GM19324 (cell line): ENCODE results near the gene MSTN.

ENCODE experiments used
- ATAC-seq: cut with Tn5 transposase; IDR thresholded peaks from one replicate; pipeline ENCODE4 v1.9.1; 2021; ENCODE audit warnings: mild to moderate bottlenecking, moderate library complexity; ENCODE audit not compliant: unreplicated experiment, low FRiP score

The MSTN gene

GRCh38 chr2:190062601-190063000 is at the start of gene MSTN:
TSS of gene MSTN (minus strand) at chr2:190062729. CDS start at chr2:190062596, 133 bp downstream.
- ATAC-seq = no peak

- no peak for ATAC-seq
Observed at GRCh38 chr2:190111166-190111565, 48.6 kb upstream of the MSTN start.

GRCh38 chr2:190110699-190111098 is 48.2 kb upstream of the MSTN start:
- no peak for ATAC-seq

- ATAC-seq = no peak
Observed at GRCh38 chr2:190110131-190110530, 47.6 kb upstream of the MSTN start.

- no peak for ATAC-seq
Observed at GRCh38 chr2:190107409-190107808, 44.9 kb upstream of the MSTN start.

- ATAC-seq = no peak
Observed at GRCh38 chr2:190106783-190107182, 44.3 kb upstream of the MSTN start.

GRCh38 chr2:190105554-190105953 is 43.0 kb upstream of the MSTN start:
- no peak for ATAC-seq

- ATAC-seq = no peak
Observed at GRCh38 chr2:190103144-190103543, 40.6 kb upstream of the MSTN start.

GRCh38 chr2:190099890-190100697 is 37.6 kb upstream of the MSTN start:
- ATAC-seq = no peak

GRCh38 chr2:190098851-190099250 is 36.3 kb upstream of the MSTN start:
- no peak for ATAC-seq

- no peak for ATAC-seq
Observed at GRCh38 chr2:190097115-190097514, 34.6 kb upstream of the MSTN start.

GRCh38 chr2:190094316-190094871 is 31.9 kb upstream of the MSTN start:
- ATAC-seq = no peak

GRCh38 chr2:190093793-190094192 is 31.3 kb upstream of the MSTN start:
- ATAC-seq = no peak

GRCh38 chr2:190090148-190090547 is 27.6 kb upstream of the MSTN start:
- ATAC-seq = no peak

GRCh38 chr2:190088917-190089316 is 26.4 kb upstream of the MSTN start:
- ATAC-seq = peak; percentile 48

- no peak for ATAC-seq
Observed at GRCh38 chr2:190084704-190085103, 22.2 kb upstream of the MSTN start.

GRCh38 chr2:190082118-190082517 is 19.6 kb upstream of the MSTN start:
- no peak for ATAC-seq

GRCh38 chr2:190080527-190081049 is 18.1 kb upstream of the MSTN start:
- ATAC-seq = no peak

GRCh38 chr2:190079160-190079559 is 16.6 kb upstream of the MSTN start:
- ATAC-seq = no peak

GRCh38 chr2:190075623-190076022 is 13.1 kb upstream of the MSTN start:
- no peak for ATAC-seq

GRCh38 chr2:190069936-190070696 is 7.6 kb upstream of the MSTN start:
- no peak for ATAC-seq
